Adipocyte (in vitro differentiated cells): ENCODE results near the gene SYNPR.

Source experiments
- DNase-seq: peaks from one replicate; pipeline ENCODE4 v3.0.0-alpha.2; 2015; ENCODE audit warnings: low read depth
- H3K27me3 ChIP-seq: replicated peaks from 2 replicates; pipeline ENCODE4 v1.7.0; 2013; ENCODE audit warnings: mild to moderate bottlenecking, low read length, moderate library complexity; ENCODE audit not compliant: control insufficient read depth, insufficient read depth
- H3K36me3 ChIP-seq: 2 replicates; pipeline ENCODE4 v1.7.0; 2013; ENCODE audit warnings: low read length, mild to moderate bottlenecking, moderate library complexity; ENCODE audit not compliant: control insufficient read depth, insufficient read depth, severe bottlenecking
- H3K4me1 ChIP-seq: 2 replicates; pipeline ENCODE4 v1.7.0; 2013; ENCODE audit warnings: mild to moderate bottlenecking, low read length, moderate library complexity; ENCODE audit not compliant: control insufficient read depth, insufficient read depth
- H3K4me3 ChIP-seq: 2 replicates; pipeline ENCODE4 v1.7.0; 2013; ENCODE audit warnings: mild to moderate bottlenecking, low read length, moderate library complexity
- H3K9ac ChIP-seq: 2 replicates; pipeline ENCODE4 v1.7.0; 2013; ENCODE audit warnings: mild to moderate bottlenecking, low read length, moderate library complexity
- H3K9me3 ChIP-seq: 2 replicates; pipeline ENCODE4 v1.7.0; 2013; ENCODE audit warnings: mild to moderate bottlenecking, low read length, moderate library complexity; ENCODE audit not compliant: control insufficient read depth

Gene SYNPR

GRCh38 chr3:63349583-63350573 lies 71.8 kb downstream of the SYNPR start:
- H3K36me3 ChIP-seq = no peaks in the 10 kb centered on the region
- no peaks in the 10 kb centered on the region for H3K9me3 ChIP-seq
- DNase-seq = peak; percentile 91
- no peak overlapping the region for H3K9ac ChIP-seq
- peak overlapping the region; percentile 12 for H3K4me3 ChIP-seq
- peaks cover 23% of the 10 kb centered on the region for H3K4me1 ChIP-seq
- no peaks in the 10 kb centered on the region for H3K27me3 ChIP-seq

GRCh38 chr3:63351159-63352007 lies 73.3 kb downstream of the SYNPR start:
- Histone ChIP-seq H3K9ac (no peak overlapping the region), H3K4me3 (no peak overlapping the region), H3K9me3 (no peaks in the 10 kb centered on the region), H3K27me3 (no peaks in the 10 kb centered on the region), H3K36me3 (no peaks in the 10 kb centered on the region), H3K4me1 (peaks cover 26% of the 10 kb centered on the region)
- peak; percentile 87 for DNase-seq

- Histone ChIP-seq H3K4me1 (peaks cover 26% of the 10 kb centered on the region), H3K27me3 (no peaks in the 10 kb centered on the region), H3K4me3 (no peak overlapping the region), H3K9me3 (no peaks in the 10 kb centered on the region), H3K9ac (no peak overlapping the region), H3K36me3 (no peaks in the 10 kb centered on the region)
- no peak for DNase-seq
Measured at GRCh38 chr3:63352008-63352279, 73.8 kb downstream of the SYNPR start.

- Histone ChIP-seq H3K9me3 (no peaks in the 10 kb centered on the region), H3K27me3 (no peaks in the 10 kb centered on the region), H3K4me3 (no peak overlapping the region), H3K4me1 (peaks cover 26% of the 10 kb centered on the region), H3K9ac (peak overlapping the region; percentile 1), H3K36me3 (no peaks in the 10 kb centered on the region)
- DNase-seq = peak; percentile 61
Measured at GRCh38 chr3:63353383-63353782, 75.3 kb downstream of the SYNPR start.

- Histone ChIP-seq H3K9ac (no peak overlapping the region), H3K27me3 (no peaks in the 10 kb centered on the region), H3K4me3 (no peak overlapping the region), H3K9me3 (no peaks in the 10 kb centered on the region), H3K4me1 (peaks cover 26% of the 10 kb centered on the region), H3K36me3 (no peaks in the 10 kb centered on the region)
- DNase-seq = no peak
Measured at GRCh38 chr3:63354160-63354559, 76.1 kb downstream of the SYNPR start.

- H3K9ac ChIP-seq = no peak overlapping the region
- H3K36me3 ChIP-seq = no peaks in the 10 kb centered on the region
- H3K4me3 ChIP-seq = no peak overlapping the region
- no peaks in the 10 kb centered on the region for H3K9me3 ChIP-seq
- H3K4me1 ChIP-seq = peaks cover 26% of the 10 kb centered on the region
- no peak for DNase-seq
- no peaks in the 10 kb centered on the region for H3K27me3 ChIP-seq
Measured at GRCh38 chr3:63355809-63356208, 77.7 kb downstream of the SYNPR start.

GRCh38 chr3:63364495-63364894 lies 86.4 kb downstream of the SYNPR start:
- Histone ChIP-seq H3K9me3 (peaks cover 3% of the 10 kb centered on the region), H3K36me3 (no peaks in the 10 kb centered on the region), H3K4me1 (peaks cover 4% of the 10 kb centered on the region), H3K9ac (no peak overlapping the region), H3K27me3 (no peaks in the 10 kb centered on the region), H3K4me3 (no peak overlapping the region)
- DNase-seq = peak; percentile 45

GRCh38 chr3:63364910-63365309 lies 86.8 kb downstream of the SYNPR start:
- Histone ChIP-seq H3K36me3 (no peaks in the 10 kb centered on the region), H3K9ac (no peak overlapping the region), H3K9me3 (peaks cover 3% of the 10 kb centered on the region), H3K4me1 (peaks cover 4% of the 10 kb centered on the region), H3K27me3 (no peaks in the 10 kb centered on the region), H3K4me3 (no peak overlapping the region)
- DNase-seq = no peak

- Histone ChIP-seq H3K4me3 (no peak overlapping the region), H3K36me3 (no peaks in the 10 kb centered on the region), H3K9me3 (peaks cover 3% of the 10 kb centered on the region), H3K4me1 (peaks cover 4% of the 10 kb centered on the region), H3K27me3 (no peaks in the 10 kb centered on the region), H3K9ac (no peak overlapping the region)
- no peak for DNase-seq
Measured at GRCh38 chr3:63365671-63366070, 87.6 kb downstream of the SYNPR start.

- DNase-seq = no peak
- no peaks in the 10 kb centered on the region for H3K36me3 ChIP-seq
- no peak overlapping the region for H3K9ac ChIP-seq
- no peak overlapping the region for H3K4me3 ChIP-seq
- no peaks in the 10 kb centered on the region for H3K4me1 ChIP-seq
- H3K27me3 ChIP-seq = peaks cover 3% of the 10 kb centered on the region
- H3K9me3 ChIP-seq = peaks cover 3% of the 10 kb centered on the region
Measured at GRCh38 chr3:63370094-63370493, 92.0 kb downstream of the SYNPR start.

GRCh38 chr3:63383040-63383439 lies 104.9 kb downstream of the SYNPR start:
- Histone ChIP-seq H3K4me1 (peaks cover 9% of the 10 kb centered on the region), H3K9me3 (no peaks in the 10 kb centered on the region), H3K27me3 (no peaks in the 10 kb centered on the region), H3K36me3 (no peaks in the 10 kb centered on the region), H3K9ac (no peak overlapping the region), H3K4me3 (no peak overlapping the region)
- DNase-seq = no peak
